RWPE1 (cell line): ENCODE results near the gene TRAPPC2.

ENCODE experiments used
- CTCF ChIA-PET: fragments of 350-600 bp; sonication (Branson Sonifier 250); formaldehyde crosslinking; extraction: SDS; loops from one replicate; lab custom pipeline; 2021; lab: Yijun Ruan, JAX
- POLR2A ChIA-PET: fragments of 400-600 bp; formaldehyde crosslinking; extraction: SDS; loops from one replicate; lab custom pipeline; 2020; ENCODE audit warnings: antibody characterized with exemption; ENCODE audit not compliant: low non-redundant PET; lab: Yijun Ruan, JAX
- DNase-seq: peaks from one replicate; pipeline ENCODE4 v3.0.0; 2012; ENCODE audit warnings: low spot score
- H3K27ac ChIP-seq: fragments of 450-650 bp; 2 replicates; pipeline ENCODE4 v1.5.1; 2017
- CTCF ChIP-seq: fragments of 450-650 bp; conservative IDR thresholded peaks from 2 replicates; pipeline ENCODE4 v1.5.1; 2017; ENCODE audit warnings: low read depth, mild to moderate bottlenecking

Gene TRAPPC2

DNA sequence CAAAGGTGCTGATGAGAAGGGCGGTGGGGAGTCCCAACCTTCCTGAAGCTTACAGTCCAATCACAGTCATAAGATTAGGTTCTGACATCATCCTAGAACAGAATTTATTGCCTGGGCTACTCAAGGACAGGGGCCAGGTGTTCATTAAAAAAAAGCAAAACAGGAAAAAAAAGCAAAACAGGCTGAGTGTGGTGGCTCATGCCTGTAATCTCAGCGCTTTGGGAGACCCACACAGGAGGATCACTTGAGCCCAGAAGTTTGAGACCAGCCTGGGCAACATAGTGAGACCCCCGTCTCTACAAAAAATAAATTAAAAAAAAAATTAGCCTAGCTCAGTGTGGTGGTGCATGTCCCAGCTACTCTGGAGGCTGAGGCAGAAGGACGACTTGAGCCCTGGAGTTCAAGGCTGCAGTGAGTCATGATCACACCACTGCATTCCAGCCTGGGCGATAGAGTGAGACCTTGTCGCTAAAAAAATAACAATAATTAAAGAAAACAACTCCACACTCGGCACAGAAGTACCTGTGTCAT, 42.5 kb downstream of the TRAPPC2 start:
- POLR2A ChIA-PET, result no interaction called here
- CTCF ChIA-PET, result interaction anchor here (0.6 kb wide), 1 partner anchor 27 kb away, joined by 4 read pairs; no protein-coding TSS in a partner anchor
- TF ChIP-seq CTCF, result no peak
- no peak overlapping the region for H3K27ac ChIP-seq
- DNase-seq, result no peak

DNA sequence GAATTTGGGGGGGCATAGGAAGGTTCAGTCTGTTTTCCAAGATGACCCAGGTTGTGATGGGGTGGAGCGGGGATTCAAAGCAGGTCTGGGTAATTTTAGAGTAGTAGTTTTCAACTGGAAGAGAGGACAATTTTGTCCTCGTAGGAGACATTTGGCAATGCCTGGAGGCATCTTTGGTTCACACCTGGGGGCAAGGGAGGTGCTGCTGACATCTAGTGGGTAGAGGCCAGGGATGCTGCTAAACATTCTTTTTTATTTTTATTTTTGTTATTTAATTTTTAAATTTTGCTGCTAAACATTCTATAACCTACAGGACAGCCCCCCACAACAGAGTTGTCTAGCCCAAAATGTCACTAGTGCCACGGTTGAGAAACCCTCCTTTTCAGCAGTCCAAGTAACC, 43.6 kb downstream of the TRAPPC2 start:
- no peak; the same call in 1 of the 2 replicates for TF ChIP-seq CTCF
- ChIA-PET POLR2A (no interaction called here), CTCF (interaction anchor here (0.6 kb wide), 1 partner anchor 35 kb away, joined by 4 read pairs; no protein-coding TSS in a partner anchor)
- DNase-seq, result no peak
- no peak overlapping the region for H3K27ac ChIP-seq

GRCh38 chrX:13689741-13690211, 44.6 kb downstream of the TRAPPC2 start:
- no peak for DNase-seq
- TF ChIP-seq CTCF, result no peak
- ChIA-PET POLR2A (no interaction called here), CTCF (interaction anchor here (0.6 kb wide), 1 partner anchor 9 kb away, joined by 3 read pairs; no protein-coding TSS in a partner anchor)
- H3K27ac ChIP-seq, result peak overlapping the region; percentile 84

GRCh38 chrX:13688958-13689740, 45.3 kb downstream of the TRAPPC2 start, which contains the start of gene RAB9A:
RAB9A (plus strand) TSS chrX:13689128; CDS start chrX:13708747, 19,619 bp downstream.
- peak; percentile 68 for DNase-seq

DNA sequence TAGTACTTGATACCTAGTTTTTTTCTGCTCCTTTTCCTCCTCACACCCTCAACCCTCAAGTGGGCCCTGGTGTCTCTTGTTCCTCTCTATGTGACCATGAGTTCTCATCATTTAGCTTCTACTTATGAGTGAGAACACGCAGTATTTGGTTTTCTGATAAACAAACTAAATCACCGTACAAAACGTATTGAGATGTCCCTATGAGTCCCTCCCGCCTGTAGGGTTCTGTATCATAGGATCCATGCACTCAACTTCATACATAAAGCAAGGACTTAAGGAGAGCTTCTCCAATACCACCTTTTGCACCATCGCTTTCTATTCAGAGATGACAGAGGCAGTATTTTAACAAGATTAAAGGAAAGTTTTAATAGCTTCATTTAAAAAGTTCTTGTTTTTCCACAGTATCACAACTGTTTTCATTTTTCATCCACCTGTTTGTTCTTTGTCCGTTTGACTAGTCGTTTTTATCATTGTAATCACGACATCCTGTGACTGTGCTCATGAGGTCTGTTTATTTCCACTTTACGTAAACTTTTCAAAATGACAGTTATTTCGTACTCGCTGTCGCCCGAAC, 45.9 kb downstream of the TRAPPC2 start:
- CTCF ChIA-PET, result interaction anchor here (0.7 kb wide), 1 partner anchor 31 kb away, joined by 3 read pairs; no protein-coding TSS in a partner anchor
- H3K27ac ChIP-seq, result peak overlapping the region; percentile 84
- TF ChIP-seq CTCF, result no peak
- POLR2A ChIA-PET, result interaction anchor here (0.6 to 0.7 kb wide), 2 partner anchors 46 to 211 kb away, joined by 3 read pairs; no protein-coding TSS in a partner anchor
- DNase-seq, result no peak

More at GRCh38 chrX:13688958-13689740, 45.3 kb downstream of the TRAPPC2 start, which contains the start of gene RAB9A:
- TF ChIP-seq CTCF, result no peak
- peak within 1 kb of the TSS; percentile 84 for H3K27ac ChIP-seq
- CTCF ChIA-PET, result interaction anchor here (0.6 to 0.7 kb wide), 2 partner anchors 9 to 32 kb away, joined by 3 read pairs; no protein-coding TSS in a partner anchor
- POLR2A ChIA-PET, result interaction anchor here (0.6 to 0.7 kb wide), 2 partner anchors 45 to 210 kb away, joined by 3 read pairs; no protein-coding TSS in a partner anchor

- H3K27ac ChIP-seq, result no peak overlapping the region
- POLR2A ChIA-PET, result no interaction called here
- TF ChIP-seq CTCF, result no peak
- no peak for DNase-seq
- CTCF ChIA-PET, result no interaction called here
Observed at GRCh38 chrX:13687203-13687602, 47.2 kb downstream of the TRAPPC2 start.
